K562 (cell line): ENCODE measurements around the gene CDC42BPB. TPM values are rescaled to one million over a fixed set of nuclear protein-coding genes. Genes with fewer than 3 reads are reported as not detected.

Experiments used
- ATAC-seq: fragments of 200-7000 bp; cut with Tn5 transposase; 3 replicates; pipeline ENCODE4 v1.9.1; 2020; ENCODE audit warnings: moderate library complexity
- BruUV-seq: library from RNA; stranded (reverse); fragments of 400-500 nt; replicated peaks from 2 replicates; lab custom pipeline; 2021; lab: Mats Ljungman, UMichigan
- CTCF ChIA-PET: fragments of 300-600 bp; formaldehyde crosslinking; extraction: SDS; loops from one replicate; lab custom pipeline; 2021; ENCODE audit warnings: low intra/inter-chr PET ratio; lab: Yijun Ruan, JAX
- POLR2A ChIA-PET: fragments of 300-600, 350-650 bp; sonication (Branson Sonifier 250); formaldehyde crosslinking; extraction: SDS; loops from one replicate; lab custom pipeline; 2021; ENCODE audit warnings: antibody characterized with exemption, inconsistent platforms; lab: Yijun Ruan, JAX
- DNase-seq, 4 experiments: peaks; one replicate each; pipeline versions ENCODE4 v3.0.0 to v3.0.0-alpha.2; 2011 to 2018; ENCODE audit warnings: low spot score in 3 of 4, mixed read lengths in 3 of 4; ENCODE audit errors: extremely low read depth in 1 of 4
- FAIRE-seq: peaks from 2 replicates; lab custom pipeline; 2011; peaks lifted over from hg19 to GRCh38; lab: Jason Lieb, UNC
- H2AFZ ChIP-seq: 2 replicates; pipeline ENCODE4 v1.6.0; 2011; ENCODE audit warnings: low read depth, low read length, control low read depth, inconsistent platforms
- H3K27ac ChIP-seq: fragments of 200-600 bp; 3 replicates; pipeline ENCODE4 v1.8.0; 2011; ENCODE audit warnings: low read depth, mild to moderate bottlenecking, control low read depth, inconsistent platforms, low read length, moderate library complexity, mixed read lengths; ENCODE audit errors: extremely low read depth
- H3K27me3 ChIP-seq, 2 experiments: fragments of 300-600 bp in 1 of 2; 2 replicates in 1 of 2; 3 replicates in 1 of 2; pipeline versions ENCODE4 v1.6.0 to v1.8.0; 2011; ENCODE audit warnings: inconsistent platforms in 2 of 2, low read length in 2 of 2, mild to moderate bottlenecking in 1 of 2, mixed read lengths in 1 of 2, moderate library complexity in 1 of 2; ENCODE audit not compliant: control insufficient read depth in 2 of 2, insufficient read depth in 2 of 2
- H3K36me3 ChIP-seq: fragments of 300-600 bp; 3 replicates; pipeline ENCODE4 v1.8.0; 2011; ENCODE audit warnings: mild to moderate bottlenecking, low read length, inconsistent platforms; ENCODE audit not compliant: control insufficient read depth, insufficient read depth
- H3K4me1 ChIP-seq, 2 experiments: fragments of 200-600 bp in 1 of 2; replicated peaks in 1 of 2; 2 replicates in 1 of 2; 3 replicates in 1 of 2; pipeline versions ENCODE4 v1.5.1 to v1.8.0; 2011; ENCODE audit warnings: inconsistent platforms in 2 of 2, low read length in 2 of 2, mild to moderate bottlenecking in 1 of 2, mixed read lengths in 1 of 2, moderate library complexity in 1 of 2; ENCODE audit not compliant: control insufficient read depth in 2 of 2, insufficient read depth in 2 of 2
- H3K4me2 ChIP-seq: 2 replicates; pipeline ENCODE4 v1.6.1; 2011; ENCODE audit warnings: low read length, control low read depth, inconsistent platforms, mixed read lengths; ENCODE audit not compliant: insufficient read depth
- H3K4me3 ChIP-seq: fragments of 200-600 bp; sonication (generic), shearing (Covaris generic); 2 replicates; pipeline ENCODE4 v1.5.1; 2016; ENCODE audit warnings: control low read depth, inconsistent platforms
- H3K79me2 ChIP-seq: fragments of 200-600 bp; 3 replicates; pipeline ENCODE4 v1.8.0; 2011; ENCODE audit warnings: low read length, inconsistent platforms; ENCODE audit not compliant: control insufficient read depth, insufficient read depth
- H3K9ac ChIP-seq, 2 experiments: 2 replicates each; pipeline versions ENCODE4 v1.6.0 to v1.6.1; 2011; ENCODE audit warnings: low read depth in 2 of 2, low read length in 2 of 2, control low read depth in 1 of 2, inconsistent platforms in 1 of 2, mild to moderate bottlenecking in 1 of 2, mixed read lengths in 1 of 2; ENCODE audit not compliant: insufficient read depth in 1 of 2
- H3K9me1 ChIP-seq: one replicate; pipeline ENCODE4 v1.6.0; 2011; ENCODE audit warnings: inconsistent platforms, mild to moderate bottlenecking, low read length, moderate library complexity; ENCODE audit not compliant: control insufficient read depth, insufficient read depth
- H3K9me3 ChIP-seq: replicated peaks from 2 replicates; pipeline ENCODE4 v1.5.1; 2011; ENCODE audit warnings: low read depth, low read length, inconsistent platforms; ENCODE audit not compliant: control insufficient read depth, insufficient read depth
- H4K20me1 ChIP-seq: replicated peaks from 2 replicates; pipeline ENCODE4 v1.6.1; 2011; ENCODE audit warnings: low read length, inconsistent platforms, mixed read lengths; ENCODE audit not compliant: control insufficient read depth, insufficient read depth
- BCOR ChIP-seq: fragments of 450-650 bp; IDR thresholded peaks from 2 replicates; pipeline ENCODE4 v1.6.1; 2016
- DACH1 ChIP-seq: fragments of 450-650 bp; IDR thresholded peaks from 2 replicates; pipeline ENCODE4 v1.6.1; 2018; ENCODE audit not compliant: partially characterized antibody
- GABPA ChIP-seq: fragments of 200-800 bp; sonication (Bioruptor generic); conservative IDR thresholded peaks from 2 replicates; pipeline ENCODE4 v1.6.1; 2016; ENCODE audit warnings: low read depth, missing genetic modification characterization, missing compliant biosample characterization
- HDAC2 ChIP-seq: fragments of 450-650 bp; IDR thresholded peaks from 2 replicates; pipeline ENCODE4 v1.6.1; 2016; ENCODE audit warnings: mild to moderate bottlenecking
- MIER1 ChIP-seq: fragments of 450-650 bp; IDR thresholded peaks from 2 replicates; pipeline ENCODE4 v1.6.1; 2016; ENCODE audit warnings: antibody characterized with exemption, mild to moderate bottlenecking, low read depth
- POLR3A ChIP-seq: IDR thresholded peaks from 2 replicates; pipeline ENCODE4 v1.6.1; 2011; ENCODE audit warnings: borderline replicate concordance, mild to moderate bottlenecking, moderate library complexity; ENCODE audit not compliant: insufficient read length, insufficient read depth; ENCODE audit errors: extremely low read depth
- XRCC3 ChIP-seq: fragments of 450-650 bp; IDR thresholded peaks from 2 replicates; pipeline ENCODE4 v1.6.1; 2017; ENCODE audit warnings: mild to moderate bottlenecking, moderate library complexity
- ZNF12 ChIP-seq: sonication (generic); formaldehyde crosslinking; IDR thresholded peaks from 2 replicates; pipeline ENCODE4 v1.4.0; 2020; ENCODE audit warnings: mild to moderate bottlenecking, missing genetic modification reagents
- ZNF174 ChIP-seq: fragments of 250-450 bp; sonication (Bioruptor Pico); IDR thresholded peaks from 2 replicates; pipeline ENCODE4 v1.4.0; 2020; ENCODE audit warnings: mild to moderate bottlenecking
- ZNF217 ChIP-seq: sonication (generic); formaldehyde crosslinking; IDR thresholded peaks from 2 replicates; pipeline ENCODE4 v1.8.0; 2022; ENCODE audit warnings: mild to moderate bottlenecking, missing genetic modification reagents
- ZNF699 ChIP-seq: fragments of 250-450 bp; sonication (Bioruptor Pico); IDR thresholded peaks from 2 replicates; pipeline ENCODE4 v1.8.0; 2021; ENCODE audit warnings: mild to moderate bottlenecking, moderate library complexity; ENCODE audit not compliant: insufficient replicate concordance
- WGBS: fragments of 100-300 bp; shearing (Covaris generic); methylation state at CpG from one replicate; pipeline ENCODE4 v1.1.6; 2016; ENCODE audit warnings: low coverage, mixed read lengths; ENCODE audit not compliant: insufficient coverage; ENCODE audit errors: missing lambda C conversion rate; 5-methylcytosine and 5-hydroxymethylcytosine counted together
- in situ Hi-C: fragments of 300-500 bp; cut with MboI; formaldehyde crosslinking; loops from 4 replicates; pipeline ENCODE4 v1.15.0; 2018; ENCODE audit warnings: inconsistent platforms, mixed read lengths
- intact Hi-C: fragments of 100-400 bp; cut with micrococcal nuclease; formaldehyde crosslinking; loops from 2 replicates; pipeline ENCODE4 v1.14.2; 2022
- polyA plus RNA-seq, 8 experiments: library from polyadenylated mRNA; depleted of rRNA in 4 of 8; stranded (reverse) in 5 of 8; unstranded in 3 of 8; fragments of >200 nt; fragmentation: Nextera tagmentation in 2 of 8; fragmentation: Illumina TruSeq in 1 of 8; extraction: Ambion mirVana in 2 of 8; extraction: Trizol in 1 of 8; gene quantifications; 2 replicates each; pipeline versions ENCODE4 v1.2.1 to v1.2.3, GENCODE V29; 2011 to 2014; ENCODE audit warnings: inconsistent platforms in 1 of 8, missing spikeins in 1 of 8
- total RNA-seq, 7 experiments: library from RNA; depleted of rRNA in 6 of 7; stranded (reverse); fragments of >200 nt in 6 of 7; fragmentation: Illumina TruSeq in 2 of 7; extraction: Trizol in 2 of 7; gene quantifications; 2 replicates each; pipeline versions ENCODE4 v1.2.1 to v1.2.3, GENCODE V29; 2011 to 2021; ENCODE audit warnings: low replicate concordance in 1 of 7
- TF ChIP-seq, protein P1 (sequence below): fragments of 200-400 bp; formaldehyde crosslinking; IDR thresholded peaks from 2 replicates; pipeline ENCODE4 v1.6.1; 2017; ENCODE audit warnings: mild to moderate bottlenecking, low read depth, low read length, moderate library complexity

Gene CDC42BPB
- total and polyA plus RNA-seq, 9 of the 15 experiments (the other 6 are each of a cell fraction or from before 2014, with no cell fraction given), result 0.07 to 24.3 (median 12.6) TPM

DNA sequence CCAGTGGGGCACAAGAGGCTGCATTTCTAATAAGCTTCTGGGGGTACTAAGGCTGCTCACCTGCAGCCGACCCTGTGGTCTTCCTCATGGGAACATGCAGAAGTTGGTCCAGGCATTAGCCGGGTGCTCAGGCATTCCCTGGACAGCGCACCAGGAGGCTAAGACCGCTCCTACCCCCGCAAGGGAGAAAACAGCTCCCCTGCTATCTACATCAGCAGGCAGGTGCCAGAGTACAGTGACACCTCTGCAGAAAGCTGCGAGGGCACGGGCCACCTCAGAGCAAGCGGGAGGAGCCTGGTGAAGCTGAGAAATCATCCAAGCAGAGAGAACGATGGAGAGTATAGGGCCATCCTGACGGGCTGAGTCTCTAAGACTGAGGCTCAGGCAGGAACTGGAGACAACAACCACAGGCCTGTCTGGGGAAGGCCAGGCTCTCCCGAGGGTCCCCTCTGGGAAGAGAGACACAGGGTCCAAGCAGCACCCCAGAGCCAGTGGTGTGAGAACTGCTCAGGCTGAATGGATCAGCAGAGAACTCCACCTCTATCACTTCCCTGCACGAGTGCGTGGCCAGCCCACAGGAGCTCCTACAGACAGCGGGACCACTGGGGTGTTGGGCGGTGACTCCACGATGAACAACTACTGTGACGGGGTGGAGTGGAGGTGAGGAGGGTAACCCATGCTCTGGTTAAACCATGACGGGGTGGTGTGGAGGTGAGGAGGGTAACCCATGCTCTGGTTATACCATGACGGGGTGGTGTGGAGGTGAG, 72.8 kb downstream of the CDC42BPB start (continued):
- TF ChIP-seq, protein P1, sequence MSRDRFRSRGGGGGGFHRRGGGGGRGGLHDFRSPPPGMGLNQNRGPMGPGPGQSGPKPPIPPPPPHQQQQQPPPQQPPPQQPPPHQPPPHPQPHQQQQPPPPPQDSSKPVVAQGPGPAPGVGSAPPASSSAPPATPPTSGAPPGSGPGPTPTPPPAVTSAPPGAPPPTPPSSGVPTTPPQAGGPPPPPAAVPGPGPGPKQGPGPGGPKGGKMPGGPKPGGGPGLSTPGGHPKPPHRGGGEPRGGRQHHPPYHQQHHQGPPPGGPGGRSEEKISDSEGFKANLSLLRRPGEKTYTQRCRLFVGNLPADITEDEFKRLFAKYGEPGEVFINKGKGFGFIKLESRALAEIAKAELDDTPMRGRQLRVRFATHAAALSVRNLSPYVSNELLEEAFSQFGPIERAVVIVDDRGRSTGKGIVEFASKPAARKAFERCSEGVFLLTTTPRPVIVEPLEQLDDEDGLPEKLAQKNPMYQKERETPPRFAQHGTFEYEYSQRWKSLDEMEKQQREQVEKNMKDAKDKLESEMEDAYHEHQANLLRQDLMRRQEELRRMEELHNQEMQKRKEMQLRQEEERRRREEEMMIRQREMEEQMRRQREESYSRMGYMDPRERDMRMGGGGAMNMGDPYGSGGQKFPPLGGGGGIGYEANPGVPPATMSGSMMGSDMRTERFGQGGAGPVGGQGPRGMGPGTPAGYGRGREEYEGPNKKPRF, result no peak
- TF ChIP-seq HDAC2, result no peak

DNA sequence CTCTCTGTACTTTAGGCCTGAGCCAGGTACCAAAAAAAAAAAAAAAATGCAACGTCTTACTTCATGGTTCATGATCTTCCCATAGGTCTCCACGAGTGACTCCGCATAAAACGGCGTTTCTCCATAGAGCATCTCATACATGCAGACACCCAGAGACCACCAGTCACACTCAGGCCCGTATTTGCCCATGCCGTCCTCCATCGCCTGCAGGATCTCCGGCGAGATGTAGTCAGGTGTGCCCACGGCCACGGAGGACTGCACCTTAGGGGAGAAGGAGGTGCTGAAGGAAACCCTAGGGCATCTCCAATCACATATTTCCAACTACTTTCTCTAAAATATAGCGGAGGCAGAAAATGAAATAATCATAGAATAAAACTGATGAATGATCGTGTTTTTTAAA, 73.9 kb downstream of the CDC42BPB start:
- BruUV-seq, result no TSS peak
- no peaks in the 10 kb centered on the region for H3K79me2 ChIP-seq
- in situ Hi-C loops, result no loop called here
- FAIRE-seq (no peak), ATAC-seq (no peak), DNase-seq (no peak)
- no peak overlapping the region for H3K27ac ChIP-seq
- TF ChIP-seq ZNF217 (CRISPR knock-in tag) (no peak), GABPA (no peak), ZNF12 (CRISPR knock-in tag) (no peak), MIER1 (no peak), BCOR (no peak), XRCC3 (no peak), DACH1 (no peak), POLR3A (no peak), ZNF174 (CRISPR knock-in tag) (no peak), ZNF699 (CRISPR knock-in tag) (no peak)
- no peaks in the 10 kb centered on the region for H3K9me3 ChIP-seq
- POLR2A ChIA-PET, result no interaction called here
- H3K4me3 ChIP-seq, result no peak overlapping the region
- H3K9me1 ChIP-seq, result peaks cover 3% of the 10 kb centered on the region
- no peak overlapping the region for H2AFZ ChIP-seq
- intact Hi-C loops, result no loop called here
- no peaks in the 10 kb centered on the region for H3K27me3 ChIP-seq
- no peaks in the 10 kb centered on the region for H3K4me1 ChIP-seq
- CTCF ChIA-PET, result interaction anchor here (1.3 kb wide), 1 partner anchor 545 kb away, joined by 3 read pairs; no protein-coding TSS in a partner anchor
- WGBS, result 85% methylated on average over 11 of the region's 14 CpGs
- no peak overlapping the region for H3K9ac ChIP-seq
- H3K36me3 ChIP-seq, result peaks cover 17% of the 10 kb centered on the region; the same call in 2 of the 3 replicates
- H4K20me1 ChIP-seq, result no peaks in the 10 kb centered on the region
- no peak overlapping the region for H3K4me2 ChIP-seq
